HEK293T (cell line): ENCODE data around the gene GMDS.

Experiments used
- BHLHE40 ChIP-seq: fragments of 450-650 bp; IDR thresholded peaks from 2 replicates; pipeline ENCODE4 v1.6.1; 2016; ENCODE audit warnings: mild to moderate bottlenecking, moderate library complexity, borderline replicate concordance
- CTBP1 ChIP-seq: fragments of 450-650 bp; IDR thresholded peaks from 2 replicates; pipeline ENCODE4 v1.6.1; 2016; ENCODE audit warnings: borderline replicate concordance
- ELF4 ChIP-seq: fragments of 450-650 bp; IDR thresholded peaks from 2 replicates; pipeline ENCODE4 v1.6.1; 2017; ENCODE audit warnings: antibody characterized with exemption
- FOXA1 ChIP-seq: fragments of 450-650 bp; IDR thresholded peaks from 2 replicates; pipeline ENCODE4 v1.6.1; 2016; ENCODE audit warnings: mild to moderate bottlenecking
- FOXM1 ChIP-seq: fragments of 450-650 bp; IDR thresholded peaks from 2 replicates; pipeline ENCODE4 v1.6.1; 2017; ENCODE audit warnings: mild to moderate bottlenecking, borderline replicate concordance
- HDGF ChIP-seq: fragments of 450-650 bp; IDR thresholded peaks from 2 replicates; pipeline ENCODE4 v1.6.1; 2017; ENCODE audit warnings: antibody characterized with exemption, borderline replicate concordance
- L3MBTL2 ChIP-seq: fragments of 450-650 bp; conservative IDR thresholded peaks from 2 replicates; pipeline ENCODE4 v1.6.1; 2016; ENCODE audit warnings: mild to moderate bottlenecking
- LEF1 ChIP-seq: fragments of 450-650 bp; IDR thresholded peaks from 2 replicates; pipeline ENCODE4 v1.6.1; 2017; ENCODE audit warnings: mild to moderate bottlenecking, borderline replicate concordance
- TARDBP ChIP-seq: fragments of 450-650 bp; IDR thresholded peaks from 2 replicates; pipeline ENCODE4 v1.6.1; 2016

GRCh38 chr6:2073476-2073875 lies 171.9 kb downstream of the GMDS start:
- TF ChIP-seq BHLHE40 (no peak), ELF4 (no peak), HDGF (no peak), CTBP1 (no peak), FOXA1 (no peak), TARDBP (no peak), LEF1 (no peak), L3MBTL2 (no peak), FOXM1 (no peak)
